SK-N-MC (cell line): ENCODE data around the gene TRAPPC5.

Experiments used
- EZH2 ChIP-seq: fragments of 200-600 bp; sonication (generic); IDR thresholded peaks from one replicate; pipeline ENCODE4 v1.6.1; 2017; ENCODE audit warnings: antibody characterized with exemption
- POLR2AphosphoS5 ChIP-seq: IDR thresholded peaks from 2 replicates; pipeline ENCODE4 v1.6.1; 2012; ENCODE audit warnings: mild to moderate bottlenecking, low read depth, low read length, borderline replicate concordance

DNA sequence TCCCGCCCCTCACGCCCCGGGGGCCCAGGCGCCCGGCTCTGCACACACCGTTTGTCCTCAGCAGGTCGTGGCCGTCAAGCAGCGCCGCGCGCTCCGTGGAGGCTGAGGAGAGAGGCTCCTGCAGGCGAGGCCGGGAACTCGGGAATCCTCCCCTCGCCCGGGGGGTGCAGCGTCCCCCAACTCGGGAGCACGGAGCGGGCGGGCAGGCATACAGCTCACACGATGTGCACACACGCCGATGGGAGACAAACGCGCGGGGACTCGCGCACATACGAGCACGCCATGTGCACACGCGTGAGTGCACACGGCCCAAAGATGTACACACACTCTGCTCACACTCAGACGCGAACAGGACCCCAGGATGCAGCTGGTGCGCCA lies 50.6 kb downstream of the TRAPPC5 start:
- TF ChIP-seq POLR2AphosphoS5 (no peak), EZH2 (no peak)
